Activated T-helper 9 cell treated with anti-CD3 and anti-CD28 coated beads, Interleukin-2, amount 50 U/mL, for 16 hours (primary cell): ENCODE measurements around the gene VAC14.
"Not testable (repeated sequence)": the region's sequence is repeated elsewhere in the genome, so short reads cannot be mapped to it uniquely, and the experiment has no call there.

Source experiments
- DNase-seq: peaks from one replicate; pipeline ENCODE4 v3.0.0-alpha.2; 2020; ENCODE audit warnings: low read depth

VAC14 gene

GRCh38 chr16:70646260-70647241, 154.4 kb downstream of the VAC14 start, which contains the start of gene IL34:
Gene IL34, plus strand, starts transcription at chr16:70646559. Its CDS starts 389 bp downstream, at chr16:70646948.
- DNase-seq: no peak

GRCh38 chr16:70644763-70645597, 156.0 kb downstream of the VAC14 start:
- DNase-seq: no peak

GRCh38 chr16:70643264-70643663, 157.7 kb downstream of the VAC14 start:
- DNase-seq: not testable (repeated sequence)

DNA sequence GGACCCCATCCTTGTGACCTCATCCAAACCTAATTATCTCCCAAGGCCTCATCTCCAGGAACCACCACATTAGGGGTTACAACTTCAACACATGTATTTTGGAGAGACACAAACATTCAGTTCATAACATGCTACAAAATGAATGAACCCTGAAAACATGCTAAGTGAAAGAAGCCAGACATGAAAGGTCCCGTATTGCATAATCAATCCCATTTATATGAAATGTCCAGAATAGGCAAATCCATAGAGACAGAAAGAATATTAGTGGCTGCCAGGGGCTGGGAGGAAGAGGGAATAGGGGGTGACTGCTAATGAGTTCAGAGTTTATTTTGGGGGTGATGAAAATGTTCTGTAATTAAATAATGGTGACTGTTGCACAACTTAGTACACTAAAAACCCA, 158.3 kb downstream of the VAC14 start:
- DNase-seq: no peak

DNA sequence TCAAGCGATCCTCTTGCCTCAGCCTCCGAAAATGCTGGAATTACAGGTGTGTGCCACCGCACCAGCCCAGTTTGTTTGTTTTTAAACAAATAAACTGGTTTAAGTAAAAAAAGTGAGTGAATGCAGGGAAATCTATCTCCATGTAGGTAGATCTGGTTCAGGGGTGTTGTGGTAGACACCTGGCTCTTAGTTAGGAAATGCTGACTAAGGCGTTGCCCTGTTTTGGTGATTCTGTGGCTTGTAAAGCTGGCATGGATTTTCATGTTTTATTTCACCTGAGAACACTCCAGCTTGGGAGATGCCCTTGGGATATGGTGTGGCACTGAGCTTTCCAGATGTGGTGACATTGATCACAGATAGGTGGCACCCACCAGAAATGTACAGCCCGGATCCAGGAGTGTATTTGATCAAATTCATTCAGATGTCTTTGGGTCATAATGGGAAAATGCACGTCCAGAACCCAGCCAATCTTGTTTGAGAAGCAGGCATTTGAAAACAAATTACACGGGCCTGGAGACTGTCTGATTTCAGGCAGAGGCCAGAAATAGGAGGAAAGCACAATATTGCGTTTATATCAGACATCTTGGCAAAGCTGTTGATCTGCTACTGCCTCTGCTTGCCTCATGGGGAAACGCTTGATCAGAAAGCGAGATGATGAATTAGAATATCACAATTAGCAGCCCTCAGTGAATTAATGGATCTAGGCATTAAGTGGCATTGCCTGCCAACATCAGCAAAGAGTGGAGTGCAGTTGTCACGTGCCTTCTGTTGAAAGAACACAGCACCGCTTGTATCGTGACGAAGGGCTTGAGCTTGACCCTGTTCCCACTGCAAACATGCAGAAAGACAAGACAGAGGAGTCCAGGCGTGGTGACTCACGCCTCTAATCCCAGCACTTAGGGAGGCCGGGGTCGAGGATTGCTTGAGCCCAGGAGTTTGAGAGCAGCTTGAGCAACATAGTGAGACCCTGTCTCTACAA, 161.9 kb downstream of the VAC14 start:
- DNase-seq: no peak
